Vagina (tissue), 2 donors: Measurements from ENCODE around the gene NEUROD4. TPM values are rescaled to one million over a fixed set of nuclear protein-coding genes. Genes with fewer than 3 reads are reported as not detected.

Experiments used
- DNase-seq, 2 donors: peaks; one replicate each; pipeline ENCODE4 v3.0.0-alpha.2; 2017; ENCODE audit errors: extremely low spot score in 2 of 2
- H3K27ac ChIP-seq: fragments of 200-600 bp; sonication (generic); one replicate; pipeline ENCODE4 v1.5.1; 2019
- H3K27me3 ChIP-seq: fragments of 200-600 bp; sonication (generic); one replicate; pipeline ENCODE4 v1.5.1; 2019
- H3K36me3 ChIP-seq, 2 donors: fragments of 200-600 bp; sonication (generic); one replicate each; pipeline ENCODE4 v1.5.1; 2017 to 2019
- H3K4me1 ChIP-seq: fragments of 200-600 bp; sonication (generic); one replicate; pipeline ENCODE4 v1.5.1; 2019
- H3K4me3 ChIP-seq, 2 donors: fragments of 200-600 bp; sonication (generic); 1 replicate in 1 of 2; 2 replicates in 1 of 2; pipeline ENCODE4 v1.5.1; 2016 to 2019
- H3K9me3 ChIP-seq: fragments of 200-600 bp; sonication (generic); one replicate; pipeline ENCODE4 v1.5.1; 2019
- CTCF ChIP-seq, 3 experiments: fragments of 450-650 bp in 2 of 3; fragments of 200-600 bp in 1 of 3; sonication (generic) in 1 of 3; IDR thresholded peaks; one replicate each; pipeline ENCODE4 v1.5.1; 2017 to 2019; ENCODE audit warnings: antibody characterized with exemption in 3 of 3, mild to moderate bottlenecking in 2 of 3, moderate library complexity in 2 of 3
- POLR2A ChIP-seq, 2 donors: fragments of 450-650 bp; IDR thresholded peaks; one replicate each; pipeline ENCODE4 v1.6.1; 2017; ENCODE audit warnings: antibody characterized with exemption in 2 of 2, mild to moderate bottlenecking in 2 of 2, moderate library complexity in 2 of 2
- POLR2AphosphoS5 ChIP-seq, 2 donors: sonication (generic); formaldehyde crosslinking; IDR thresholded peaks; one replicate each; pipeline ENCODE4 v1.9.0; 2017; ENCODE audit warnings: antibody characterized with exemption in 2 of 2, mild to moderate bottlenecking in 2 of 2, low read depth in 1 of 2; ENCODE audit not compliant: insufficient read depth in 1 of 2
- intact Hi-C: fragments of 100-400 bp; cut with DNase I; formaldehyde crosslinking; loops from one replicate; pipeline ENCODE4 v1.15.1; 2023
- total RNA-seq: library from RNA; depleted of rRNA; stranded (reverse); fragments of >200 nt; gene quantifications from one replicate; pipeline ENCODE4 v1.2.3, GENCODE V29; 2016

The NEUROD4 gene
- total RNA-seq, 1 donor from 2014 or later: not detected

- H3K27me3 ChIP-seq: no peaks in the 10 kb centered on the region
- no peak overlapping the region for H3K27ac ChIP-seq
- intact Hi-C loops: no loop called here
- no peak for DNase-seq
- H3K9me3 ChIP-seq: no peaks in the 10 kb centered on the region
- no peaks in the 10 kb centered on the region for H3K4me1 ChIP-seq
- TF ChIP-seq CTCF (IDR thresholded peaks at IDR 0.05) (no peak), POLR2AphosphoS5 (IDR thresholded peaks at IDR 0.05; ENCODE audit: insufficient read depth in 1 of 2, low read depth in 1 of 2) (no peak), POLR2A (IDR thresholded peaks at IDR 0.05) (no peak)
- no peaks in the 10 kb centered on the region for H3K36me3 ChIP-seq
- no peak overlapping the region for H3K4me3 ChIP-seq
These were observed 38.3 kb downstream of the NEUROD4 start for GRCh38 chr12:55058082-55058481.

GRCh38 chr12:55058776-55059175, 39.0 kb downstream of the NEUROD4 start:
- TF ChIP-seq POLR2A (IDR thresholded peaks at IDR 0.05) (no peak), CTCF (IDR thresholded peaks at IDR 0.05) (no peak), POLR2AphosphoS5 (IDR thresholded peaks at IDR 0.05; ENCODE audit: insufficient read depth in 1 of 2, low read depth in 1 of 2) (no peak)
- no peaks in the 10 kb centered on the region for H3K27me3 ChIP-seq
- intact Hi-C loops: no loop called here
- DNase-seq: no peak
- no peak overlapping the region for H3K27ac ChIP-seq
- no peak overlapping the region for H3K4me3 ChIP-seq
- no peaks in the 10 kb centered on the region for H3K36me3 ChIP-seq
- no peaks in the 10 kb centered on the region for H3K4me1 ChIP-seq
- no peaks in the 10 kb centered on the region for H3K9me3 ChIP-seq

- Histone ChIP-seq H3K27me3 (no peaks in the 10 kb centered on the region), H3K36me3 (no peaks in the 10 kb centered on the region), H3K27ac (no peak overlapping the region), H3K4me1 (no peaks in the 10 kb centered on the region), H3K4me3 (no peak overlapping the region), H3K9me3 (no peaks in the 10 kb centered on the region)
- DNase-seq: no peak
- TF ChIP-seq POLR2AphosphoS5 (IDR thresholded peaks at IDR 0.05; ENCODE audit: insufficient read depth in 1 of 2, low read depth in 1 of 2) (no peak), CTCF (IDR thresholded peaks at IDR 0.05) (no peak), POLR2A (IDR thresholded peaks at IDR 0.05) (no peak)
- intact Hi-C loops: loop anchor here (10.0 kb wide), 1 partner anchor 56 kb away; no protein-coding TSS in a partner anchor
These were observed 40.7 kb downstream of the NEUROD4 start for GRCh38 chr12:55060470-55060869.

- no peaks in the 10 kb centered on the region for H3K9me3 ChIP-seq
- TF ChIP-seq POLR2A (IDR thresholded peaks at IDR 0.05): no peak
- no peak for TF ChIP-seq CTCF (IDR thresholded peaks at IDR 0.05)
- no peak for TF ChIP-seq POLR2AphosphoS5 (IDR thresholded peaks at IDR 0.05; ENCODE audit: insufficient read depth in 1 of 2, low read depth in 1 of 2)
- H3K36me3 ChIP-seq: no peaks in the 10 kb centered on the region
- H3K27ac ChIP-seq: no peak overlapping the region
- H3K27me3 ChIP-seq: no peaks in the 10 kb centered on the region
- H3K4me1 ChIP-seq: no peaks in the 10 kb centered on the region
- intact Hi-C loops: loop anchor here (10.0 kb wide), 1 partner anchor 56 kb away; no protein-coding TSS in a partner anchor
- no peak overlapping the region for H3K4me3 ChIP-seq
- DNase-seq: no peak
These were observed 41.2 kb downstream of the NEUROD4 start for GRCh38 chr12:55061024-55061423.

GRCh38 chr12:55063291-55063690, 43.5 kb downstream of the NEUROD4 start:
- Histone ChIP-seq H3K27me3 (no peaks in the 10 kb centered on the region), H3K36me3 (no peaks in the 10 kb centered on the region), H3K4me1 (no peaks in the 10 kb centered on the region), H3K4me3 (no peak overlapping the region), H3K9me3 (no peaks in the 10 kb centered on the region), H3K27ac (no peak overlapping the region)
- no peak for TF ChIP-seq POLR2AphosphoS5 (IDR thresholded peaks at IDR 0.05; ENCODE audit: insufficient read depth in 1 of 2, low read depth in 1 of 2)
- no peak for TF ChIP-seq CTCF (IDR thresholded peaks at IDR 0.05)
- no peak for TF ChIP-seq POLR2A (IDR thresholded peaks at IDR 0.05)
- intact Hi-C loops: loop anchor here (10.0 kb wide), 1 partner anchor 58 kb away; no protein-coding TSS in a partner anchor
- DNase-seq: no peak
